ENCODE results near the gene EXOC2.
"Not testable (repeated sequence)": the region's sequence is repeated elsewhere in the genome, so short reads cannot be mapped to it uniquely, and the experiment has no call there.

Gene EXOC2

GRCh38 chr6:583635-584034 is 109.3 kb downstream of the EXOC2 start:
- DNase-seq = no peak

DNA sequence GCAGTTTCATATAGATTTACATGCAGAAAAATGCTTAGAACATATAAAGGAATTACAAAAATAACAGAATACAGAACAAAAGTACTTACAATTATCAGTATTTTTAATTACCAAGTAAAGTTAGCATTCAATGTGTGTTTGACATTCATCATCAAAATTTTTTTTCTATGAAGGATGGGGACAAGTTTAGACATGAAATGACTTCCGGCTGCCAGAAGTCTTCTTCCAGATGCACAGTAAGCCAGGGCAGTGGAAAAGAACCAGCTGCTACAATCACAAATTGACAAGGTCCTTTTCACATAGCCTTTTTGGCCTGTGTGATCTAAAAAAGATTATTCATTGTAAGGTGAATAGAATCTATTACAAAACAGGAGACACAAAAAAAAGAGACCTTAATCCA is 109.8 kb downstream of the EXOC2 start:
- DNase-seq = no peak

- DNase-seq = no peak
These were observed 110.6 kb downstream of the EXOC2 start for GRCh38 chr6:582370-582769.

GRCh38 chr6:579339-579738 is 113.6 kb downstream of the EXOC2 start:
- DNase-seq = no peak

GRCh38 chr6:572596-573265 is 120.2 kb downstream of the EXOC2 start:
- no peak for DNase-seq

GRCh38 chr6:571892-572291 is 121.0 kb downstream of the EXOC2 start:
- DNase-seq = no peak

DNA sequence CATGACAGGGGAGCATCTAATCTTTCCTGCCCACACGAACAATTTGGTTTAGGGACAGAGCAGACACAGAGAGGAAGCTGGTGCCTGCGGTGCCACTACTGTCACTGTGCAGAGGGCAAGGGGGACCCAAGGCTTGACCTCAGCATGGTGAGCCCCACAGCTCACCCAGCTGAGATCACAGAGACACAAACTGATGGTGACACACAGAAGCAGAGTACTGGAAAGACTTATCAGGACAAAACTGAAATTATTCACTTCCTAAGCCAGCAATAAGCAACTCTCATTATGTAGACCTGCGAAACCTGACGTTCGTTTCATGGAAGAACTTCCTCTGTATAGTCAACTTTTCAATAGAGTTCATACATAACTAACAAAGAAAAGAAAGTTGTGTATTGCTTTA is 122.1 kb downstream of the EXOC2 start:
- DNase-seq = no peak

GRCh38 chr6:568954-569523 is 123.9 kb downstream of the EXOC2 start:
- no peak for DNase-seq

GRCh38 chr6:568085-568484 is 124.9 kb downstream of the EXOC2 start:
- DNase-seq = no peak

- DNase-seq = no peak
These were observed 129.1 kb downstream of the EXOC2 start for GRCh38 chr6:563863-564262.

DNA sequence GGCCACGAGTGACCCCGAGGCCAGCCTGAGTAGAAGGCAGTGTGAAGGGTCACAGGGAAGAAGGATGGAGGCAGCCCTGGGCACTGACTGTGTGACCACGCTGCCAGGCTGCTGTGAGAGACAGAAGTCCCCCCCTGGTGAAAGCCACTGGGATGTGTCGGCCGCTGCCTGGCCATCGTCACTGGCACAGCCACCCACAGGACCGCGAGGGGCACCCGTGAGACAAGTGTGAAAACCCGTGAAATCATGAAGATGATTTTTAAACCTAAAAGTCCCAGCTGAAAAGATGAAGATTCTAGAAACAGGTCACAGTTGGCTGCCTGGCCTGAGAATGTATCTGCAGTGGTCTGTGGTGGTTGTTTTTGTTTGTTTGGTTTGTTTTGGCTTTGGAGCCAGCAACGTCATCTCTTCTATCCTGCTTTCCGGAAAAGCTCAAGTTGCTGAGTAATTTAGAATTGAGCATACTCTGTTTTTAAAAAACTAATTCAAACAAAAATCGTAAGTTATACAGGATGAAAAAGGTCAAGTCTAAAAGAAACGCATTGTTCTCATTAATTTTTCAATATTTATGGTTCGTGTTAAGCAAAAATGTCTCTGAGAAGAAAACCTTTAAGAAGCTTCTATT is 130.8 kb downstream of the EXOC2 start:
- no peak for DNase-seq

DNA sequence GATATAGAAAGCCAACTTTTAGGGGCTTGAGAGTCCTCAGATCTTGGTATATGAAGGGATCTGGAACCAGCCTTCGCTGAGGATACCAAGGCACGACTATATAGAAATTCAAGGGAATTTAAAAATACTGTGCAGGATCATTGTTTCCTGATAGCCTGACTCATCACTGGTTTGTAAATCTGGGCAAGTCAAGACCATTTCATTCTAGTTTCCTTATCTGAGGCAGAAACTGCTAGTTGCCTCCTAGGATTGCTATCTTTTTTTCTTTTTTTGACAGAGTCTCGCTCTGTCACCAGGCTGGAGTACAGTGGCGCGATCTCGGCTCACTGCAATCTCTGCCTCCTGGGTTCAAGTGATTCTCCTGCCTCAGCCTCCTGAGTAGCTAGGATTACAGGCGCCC is 131.6 kb downstream of the EXOC2 start:
- DNase-seq = not testable (repeated sequence)

GRCh38 chr6:558959-559358 is 134.0 kb downstream of the EXOC2 start:
- DNase-seq = no peak

DNA sequence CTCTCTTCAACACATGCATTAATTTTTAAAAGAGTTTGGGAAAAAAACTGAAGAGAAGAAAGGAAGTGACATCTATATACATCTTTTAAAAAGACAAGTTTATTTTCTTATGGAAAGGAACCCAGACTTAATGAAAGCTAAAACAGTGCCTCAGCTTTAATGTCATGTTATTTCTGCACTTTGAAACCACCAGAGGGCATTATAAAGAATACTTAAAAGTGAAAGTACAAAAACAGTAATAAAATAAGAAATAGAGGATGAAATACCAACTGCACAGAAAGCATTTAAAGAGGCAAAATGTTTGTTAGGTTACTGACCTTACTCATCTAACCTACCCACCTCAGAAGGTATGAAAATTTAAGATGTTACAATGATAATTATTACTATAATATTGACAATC is 134.8 kb downstream of the EXOC2 start:
- no peak for DNase-seq

DNA sequence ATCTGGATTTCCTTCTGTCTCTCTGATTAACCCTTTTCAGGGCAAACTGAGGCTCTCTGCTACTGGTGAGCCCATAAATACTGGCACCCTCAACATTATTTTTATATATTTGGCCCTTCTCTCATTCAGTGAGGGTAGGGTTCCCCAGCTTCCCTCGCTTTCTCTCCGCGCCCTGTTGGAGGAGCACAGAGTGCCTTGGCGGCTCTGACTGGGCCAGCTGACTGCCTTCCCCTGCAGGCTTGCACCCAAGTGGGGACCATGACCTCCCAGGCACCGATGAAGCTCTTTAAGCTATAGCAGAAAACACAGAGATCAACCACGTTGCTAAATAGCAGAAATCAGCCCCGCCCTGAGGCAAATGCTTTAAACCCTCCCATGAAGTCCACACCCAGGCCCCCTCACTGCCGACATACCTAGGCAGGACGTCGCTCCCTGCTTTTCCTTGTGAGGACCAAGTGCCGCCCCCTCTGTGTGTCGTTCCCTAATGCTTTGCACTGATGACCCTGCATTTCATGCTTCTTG is 141.0 kb downstream of the EXOC2 start:
- DNase-seq = no peak

DNA sequence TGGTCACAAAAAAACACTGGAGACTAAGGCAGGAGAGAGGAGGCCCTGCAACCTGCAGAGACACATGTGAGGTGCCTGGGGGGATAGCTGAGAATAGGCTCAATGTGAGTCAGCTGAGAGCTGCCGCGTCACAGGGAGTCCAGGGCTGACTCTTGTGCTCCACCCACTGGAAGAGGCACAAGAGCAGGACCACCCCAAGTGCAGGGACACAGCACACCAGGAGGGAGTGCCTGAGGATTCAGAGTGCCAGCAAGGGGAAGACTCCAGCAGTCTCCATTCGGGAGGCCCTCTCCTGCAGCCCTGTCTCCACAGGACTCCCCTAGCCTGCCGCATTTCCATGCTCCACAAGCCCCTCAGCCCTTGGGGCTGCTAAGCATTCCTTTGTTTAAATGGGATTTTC is 141.5 kb downstream of the EXOC2 start:
- peak in 2 of 56 donors; percentile 6 to 19 for DNase-seq

- DNase-seq = no peak
These were observed 143.0 kb downstream of the EXOC2 start for GRCh38 chr6:549906-550305.

DNA sequence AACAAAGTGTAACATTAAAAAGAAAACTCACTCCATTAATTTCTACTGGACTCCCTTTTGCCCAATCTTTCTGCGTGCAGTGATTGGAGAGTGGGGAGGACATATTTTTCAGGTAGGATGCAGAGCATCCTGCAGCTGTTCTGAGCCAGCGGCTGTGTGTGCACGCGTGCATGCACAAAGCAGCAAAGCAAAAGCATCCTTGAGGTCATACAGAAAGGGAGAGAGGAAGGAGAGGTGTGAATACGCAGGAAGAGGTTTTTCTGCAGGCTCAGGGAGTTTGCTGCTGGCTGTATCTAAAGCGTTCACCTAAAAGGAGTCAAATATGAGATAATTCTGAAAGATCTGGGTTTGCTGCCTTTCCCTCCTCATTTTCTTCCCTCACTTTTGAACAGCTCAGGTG is 144.4 kb downstream of the EXOC2 start:
- DNase-seq = no peak

DNA sequence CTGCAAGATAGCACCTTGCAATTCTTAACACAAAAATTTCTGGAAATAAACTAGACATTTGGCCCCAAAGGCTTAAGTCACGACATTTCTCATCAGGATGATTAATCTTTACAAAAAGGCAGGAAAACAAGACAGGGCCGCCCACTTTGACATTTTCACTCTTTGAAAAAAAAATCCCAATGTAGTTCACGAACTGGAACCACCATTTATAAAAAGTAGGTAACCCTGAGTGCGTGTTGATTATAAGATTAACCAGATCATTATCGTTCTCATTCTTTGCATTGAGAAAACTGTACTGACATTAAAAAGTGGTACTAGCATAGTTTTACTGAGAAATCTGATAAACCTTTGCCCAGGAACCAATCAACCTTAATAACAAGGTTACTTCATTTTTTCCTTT is 144.8 kb downstream of the EXOC2 start:
- no peak for DNase-seq

DNA sequence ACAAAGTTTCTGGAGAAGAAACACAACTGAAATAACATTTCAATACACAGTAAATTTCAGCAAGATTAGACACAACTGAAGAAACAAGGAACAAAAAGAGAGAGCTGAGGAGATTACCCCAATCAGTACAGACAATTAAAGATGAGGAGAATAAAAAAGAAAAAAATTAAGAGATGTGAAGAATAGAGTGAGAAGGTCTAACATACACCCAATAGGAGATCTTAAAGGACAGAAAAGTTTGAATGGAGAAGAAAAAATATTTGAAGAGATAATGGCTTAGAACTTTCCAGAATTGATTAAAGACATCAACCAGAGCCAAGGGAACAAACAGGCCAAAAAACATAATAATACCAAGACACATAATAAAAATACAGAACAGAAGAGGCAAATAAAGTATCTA is 152.4 kb downstream of the EXOC2 start:
- no peak for DNase-seq

- no peak for DNase-seq
These were observed 155.8 kb downstream of the EXOC2 start for GRCh38 chr6:537114-537513.

GRCh38 chr6:530425-530824 is 162.5 kb downstream of the EXOC2 start:
- DNase-seq = no peak

DNA sequence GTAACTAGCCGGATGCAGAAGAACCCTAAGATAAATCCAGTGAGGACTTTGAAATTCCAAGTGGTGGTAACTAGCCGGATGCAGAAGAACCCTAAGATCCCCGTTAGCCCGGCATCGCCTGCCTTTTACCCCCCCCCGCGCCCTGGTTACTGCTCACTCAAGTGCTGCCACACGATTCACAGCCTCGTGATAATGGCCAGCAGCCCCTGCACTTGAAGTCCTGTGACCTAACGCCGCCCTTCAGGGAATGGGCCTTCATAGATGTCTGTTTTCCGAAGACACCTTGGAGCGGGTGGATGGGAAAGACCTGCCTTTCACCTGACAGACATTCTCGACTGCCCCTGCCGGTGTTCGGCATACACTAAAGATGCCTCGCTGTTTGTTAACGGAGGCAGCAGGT is 163.9 kb downstream of the EXOC2 start:
- DNase-seq = no peak
